GM12864 (cell line): ENCODE results near the gene NANOGP8.
"Not testable (repeated sequence)": the region's sequence is repeated elsewhere in the genome, so short reads cannot be mapped to it uniquely, and the experiment has no call there.

Source experiments
- DNase-seq: peaks from one replicate; pipeline ENCODE4 v3.0.0-alpha.2; 2011; ENCODE audit warnings: low read depth
- H3K4me3 ChIP-seq: 2 replicates; pipeline ENCODE4 v1.5.1; 2011; ENCODE audit warnings: mild to moderate bottlenecking, low read depth, low read length, control low read depth
- CTCF ChIP-seq: IDR thresholded peaks from 2 replicates; pipeline ENCODE4 v1.5.1; 2011; ENCODE audit warnings: low read depth, mild to moderate bottlenecking, moderate library complexity, low read length, control low read depth, inconsistent platforms; ENCODE audit errors: missing control alignments

Gene NANOGP8, protein sequence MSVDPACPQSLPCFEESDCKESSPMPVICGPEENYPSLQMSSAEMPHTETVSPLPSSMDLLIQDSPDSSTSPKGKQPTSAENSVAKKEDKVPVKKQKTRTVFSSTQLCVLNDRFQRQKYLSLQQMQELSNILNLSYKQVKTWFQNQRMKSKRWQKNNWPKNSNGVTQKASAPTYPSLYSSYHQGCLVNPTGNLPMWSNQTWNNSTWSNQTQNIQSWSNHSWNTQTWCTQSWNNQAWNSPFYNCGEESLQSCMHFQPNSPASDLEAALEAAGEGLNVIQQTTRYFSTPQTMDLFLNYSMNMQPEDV

DNA sequence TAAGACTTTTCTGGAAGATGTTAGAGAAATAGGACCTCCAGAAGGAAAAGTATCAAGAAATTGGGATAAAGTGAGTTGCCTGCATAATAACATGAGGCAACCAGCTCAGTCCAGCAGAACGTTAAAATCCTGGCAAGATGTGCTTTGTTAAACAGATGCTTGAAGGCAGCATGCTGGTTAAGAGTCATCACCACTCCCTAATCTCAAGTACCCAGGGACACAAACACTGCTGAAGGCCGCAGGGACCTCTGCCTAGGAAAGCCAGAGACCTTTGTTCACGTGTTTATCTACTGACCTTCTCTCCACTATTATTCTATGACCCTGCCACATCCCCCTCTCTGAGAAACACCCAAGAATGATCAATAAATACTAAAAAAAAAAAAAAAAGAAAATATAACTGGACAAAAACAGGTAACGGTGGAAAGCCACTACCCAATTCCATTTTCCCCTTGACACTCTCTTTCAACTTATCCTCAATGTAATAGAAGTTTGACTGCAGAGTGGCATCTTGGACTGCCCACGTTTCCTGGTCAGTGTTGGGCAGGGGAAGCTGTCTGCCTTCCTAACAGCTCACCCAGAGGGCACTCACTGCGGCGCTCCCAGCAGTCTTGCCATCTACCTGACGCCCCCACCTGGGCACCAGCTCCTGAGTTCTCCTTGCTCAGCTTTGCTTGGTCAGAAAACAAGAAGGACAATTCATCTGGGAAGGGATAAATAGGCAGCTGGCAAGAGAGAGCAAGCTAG lies at the start of gene NANOGP8:
TSS of gene NANOGP8 (minus strand) at position 120 of the 744 bp plus-strand sequence. CDS start 185 bp downstream, outside the sequence.
- not testable (repeated sequence) for H3K4me3 ChIP-seq, DNase-seq

DNA sequence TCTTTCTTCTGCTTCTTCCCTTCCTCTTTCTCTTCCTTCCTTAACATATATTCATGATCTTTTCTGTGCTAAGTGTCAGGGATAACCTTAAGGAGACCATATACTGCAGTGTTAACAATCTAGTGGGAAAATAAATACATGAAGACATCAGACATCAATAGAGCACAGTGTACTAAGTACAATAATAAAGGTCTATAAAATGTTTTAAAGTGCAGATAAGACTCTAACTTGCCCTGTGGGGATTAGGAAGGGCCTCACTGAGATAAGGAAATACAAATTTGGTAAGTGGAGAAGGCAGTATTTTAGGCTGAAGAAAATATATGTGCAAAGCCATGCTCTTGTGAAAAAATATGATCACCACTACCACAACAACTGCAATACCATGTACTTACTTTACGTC lies 49.2 kb upstream of the NANOGP8 start:
- DNase-seq: no peak
- H3K4me3 ChIP-seq: no peak overlapping the region
- TF ChIP-seq CTCF: no peak

GRCh38 chr15:35130245-35130644 lies 45.1 kb upstream of the NANOGP8 start:
- TF ChIP-seq CTCF: no peak
- H3K4me3 ChIP-seq: no peak overlapping the region
- no peak for DNase-seq

DNA sequence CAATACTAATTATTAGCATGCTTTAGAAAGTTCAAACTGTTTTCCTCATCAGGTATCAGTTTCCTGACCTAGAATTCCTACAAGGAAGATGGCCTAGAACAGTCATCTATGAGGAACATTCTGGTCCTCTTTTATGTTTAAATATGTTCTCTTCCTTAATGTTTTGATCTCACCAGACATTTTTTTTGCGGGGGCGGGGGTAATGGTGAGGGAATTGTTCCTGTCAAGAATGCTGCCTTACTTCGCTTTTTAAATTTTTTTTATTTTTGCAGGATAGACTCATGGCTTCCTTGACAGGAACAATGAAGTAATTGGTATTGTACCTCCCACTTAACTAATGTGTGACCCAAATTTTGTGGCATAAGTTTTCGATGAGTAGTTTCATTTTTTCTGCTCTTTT lies 44.3 kb upstream of the NANOGP8 start:
- no peak for DNase-seq
- H3K4me3 ChIP-seq: no peak overlapping the region
- no peak for TF ChIP-seq CTCF

DNA sequence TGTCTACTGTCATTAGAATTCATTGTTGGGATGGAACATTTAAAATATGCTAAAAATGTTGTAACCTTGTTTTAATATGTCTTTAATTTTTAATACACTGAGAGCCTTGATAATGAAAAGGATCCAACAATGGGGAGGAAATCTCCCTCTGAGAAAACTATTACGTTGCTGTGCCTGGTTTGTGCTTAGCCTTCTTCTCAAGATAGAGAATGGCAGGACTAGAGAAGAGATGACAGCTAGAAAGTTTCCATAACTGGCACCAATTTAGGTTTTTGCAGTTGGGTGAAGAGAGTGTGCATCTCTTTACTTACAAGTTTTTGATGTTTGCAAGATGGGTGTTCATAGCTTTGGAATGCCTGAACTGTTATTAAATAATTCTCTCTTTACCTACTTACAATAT lies 42.6 kb upstream of the NANOGP8 start:
- no peak for DNase-seq
- H3K4me3 ChIP-seq: no peak overlapping the region
- TF ChIP-seq CTCF: no peak

GRCh38 chr15:35126236-35126635 lies 41.1 kb upstream of the NANOGP8 start:
- TF ChIP-seq CTCF: no peak
- no peak for DNase-seq
- H3K4me3 ChIP-seq: no peak overlapping the region

DNA sequence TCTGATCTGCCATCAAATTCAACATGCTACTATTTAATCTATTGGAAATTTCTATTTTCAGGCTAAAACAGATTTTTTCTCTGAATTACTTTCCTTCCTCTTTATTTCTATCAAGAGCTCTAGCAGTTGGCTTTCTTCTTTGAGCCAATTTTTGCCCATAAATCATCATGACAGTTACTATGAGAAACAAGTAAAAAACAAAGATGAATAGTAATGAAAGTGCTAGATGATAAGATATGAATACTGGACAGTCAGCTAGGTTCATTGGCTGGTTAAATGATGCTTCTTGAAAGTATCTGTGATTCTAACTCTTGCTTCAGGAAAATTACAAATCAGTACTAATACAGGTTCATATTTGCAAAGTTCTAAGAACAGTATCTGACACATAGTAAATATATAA lies 38.6 kb upstream of the NANOGP8 start:
- no peak for TF ChIP-seq CTCF
- DNase-seq: no peak

More for the DNA sequence above, 38.6 kb upstream of the NANOGP8 start:
- H3K4me3 ChIP-seq: no peak overlapping the region
